SK-N-MC (cell line): ENCODE results near the gene APRT.

Experiments used
- DNase-seq: peaks from one replicate; pipeline ENCODE4 v3.0.0-alpha.2; 2011; ENCODE audit warnings: low read depth, low spot score
- H3K27ac ChIP-seq: fragments of 200-600 bp; sonication (generic); 2 replicates; pipeline ENCODE4 v1.5.1; 2016; ENCODE audit warnings: mixed run types
- H3K36me3 ChIP-seq: fragments of 200-600 bp; sonication (generic); 2 replicates; pipeline ENCODE4 v1.6.1; 2017; ENCODE audit warnings: antibody characterized with exemption, low read length, mixed read lengths; ENCODE audit not compliant: insufficient read depth
- H3K4me3 ChIP-seq: fragments of 200-600 bp; sonication (generic); 2 replicates; pipeline ENCODE4 v1.5.1; 2016
- H3K9ac ChIP-seq: fragments of 200-600 bp; sonication (generic); 2 replicates; pipeline ENCODE4 v1.8.0; 2017; ENCODE audit warnings: mixed run types, mixed read lengths; ENCODE audit not compliant: insufficient read length
- H3K9me3 ChIP-seq: fragments of 200-600 bp; sonication (generic); 2 replicates; pipeline ENCODE4 v1.6.1; 2017; ENCODE audit warnings: low read depth, mild to moderate bottlenecking, antibody characterized with exemption, low read length, moderate library complexity, mixed read lengths
- EZH2 ChIP-seq: fragments of 200-600 bp; sonication (generic); IDR thresholded peaks from one replicate; pipeline ENCODE4 v1.6.1; 2017; ENCODE audit warnings: antibody characterized with exemption
- FOXP2 ChIP-seq: optimal IDR thresholded peaks from 2 replicates; pipeline ENCODE3; 2011; ENCODE audit warnings: mild to moderate bottlenecking, moderate library complexity; ENCODE audit not compliant: insufficient read depth; ENCODE audit errors: extremely low read length, control extremely low read depth
- POLR2AphosphoS5 ChIP-seq: IDR thresholded peaks from 2 replicates; pipeline ENCODE4 v1.6.1; 2012; ENCODE audit warnings: mild to moderate bottlenecking, low read depth, low read length, borderline replicate concordance

The APRT gene, protein sequence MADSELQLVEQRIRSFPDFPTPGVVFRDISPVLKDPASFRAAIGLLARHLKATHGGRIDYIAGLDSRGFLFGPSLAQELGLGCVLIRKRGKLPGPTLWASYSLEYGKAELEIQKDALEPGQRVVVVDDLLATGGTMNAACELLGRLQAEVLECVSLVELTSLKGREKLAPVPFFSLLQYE

DNA sequence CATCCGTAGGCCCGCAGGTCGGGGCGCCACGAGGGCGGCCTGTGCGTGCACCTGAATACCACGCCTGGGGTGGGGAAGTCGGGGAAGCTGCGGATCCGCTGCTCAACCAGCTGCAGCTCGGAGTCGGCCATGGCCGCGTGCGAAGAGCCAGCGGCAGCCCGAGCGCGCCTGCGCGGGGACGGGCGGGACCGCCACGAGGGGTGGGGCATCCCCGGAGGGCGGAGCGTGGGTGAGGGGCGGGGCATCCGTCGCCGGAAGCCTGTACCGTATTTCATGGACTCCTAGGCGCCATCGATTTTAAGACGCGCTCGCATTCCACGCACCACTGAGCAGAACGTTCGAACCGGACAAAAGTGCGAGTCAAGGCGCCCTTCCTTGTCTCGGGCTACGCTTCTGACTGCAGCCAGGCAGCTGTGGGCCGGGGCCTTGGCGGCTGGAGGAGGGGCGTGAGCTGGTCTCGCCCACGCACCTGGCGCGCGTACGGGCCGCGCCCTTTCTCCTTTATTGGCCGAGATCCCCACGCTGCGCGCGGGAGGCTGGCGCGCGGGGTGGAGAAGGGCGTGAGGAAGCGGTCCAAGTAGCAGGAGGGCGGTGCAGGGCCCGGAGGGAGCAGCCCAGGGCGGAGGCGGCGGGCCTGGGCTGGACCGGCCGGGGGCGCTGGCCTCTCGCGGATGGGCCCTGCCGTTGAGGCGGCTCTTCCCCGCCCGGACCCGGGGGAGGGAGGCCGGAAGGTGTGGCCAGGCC lies at the start of gene APRT:
Gene APRT (minus strand): TSS at position 160 of the 744 bp plus-strand sequence. CDS start 29 bp downstream, at position 131.
- TF ChIP-seq EZH2: no peak
- TF ChIP-seq POLR2AphosphoS5: peak; percentile 66; the same call in 1 of the 2 replicates
- no peak for TF ChIP-seq FOXP2
- peak; percentile 22 for DNase-seq
- H3K27ac ChIP-seq: peak within 1 kb of the TSS; percentile 57

DNA sequence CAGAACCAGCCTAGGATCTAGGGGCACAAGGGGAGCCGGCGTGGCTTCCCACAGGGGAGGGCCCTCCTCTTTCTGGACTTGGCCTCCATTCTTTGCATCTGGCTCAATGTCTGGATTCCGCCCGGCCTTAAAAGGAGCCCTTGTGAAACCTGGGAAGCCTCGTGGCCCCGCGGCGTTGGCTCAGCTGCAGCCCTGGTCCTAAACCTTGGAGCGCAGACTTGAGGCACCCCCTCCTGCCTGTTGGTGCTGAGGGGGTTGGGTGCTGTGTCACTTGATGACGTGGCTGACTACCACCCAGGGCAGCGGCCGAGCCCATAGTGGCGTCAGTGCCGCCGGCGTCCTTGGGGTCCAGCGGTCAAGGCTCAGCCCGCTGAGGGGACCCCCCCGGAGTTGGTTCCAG lies 49.6 kb upstream of the APRT start:
- H3K4me3 ChIP-seq: no peak overlapping the region
- no peaks in the 10 kb centered on the region for H3K36me3 ChIP-seq
- H3K9me3 ChIP-seq: no peaks in the 10 kb centered on the region
- no peak overlapping the region for H3K27ac ChIP-seq
- no peak for DNase-seq
- TF ChIP-seq FOXP2: no peak
- no peak for TF ChIP-seq EZH2
- no peak for TF ChIP-seq POLR2AphosphoS5
- no peak overlapping the region for H3K9ac ChIP-seq

More for the DNA sequence above, at the start of gene APRT:
- Histone ChIP-seq H3K9me3 (no peaks in the 10 kb centered on the region), H3K4me3 (peak within 1 kb of the TSS; percentile 80), H3K36me3 (peaks cover 12% of the 10 kb centered on the region; the same call in 1 of the 2 replicates), H3K9ac (peak within 1 kb of the TSS; percentile 81)

DNA sequence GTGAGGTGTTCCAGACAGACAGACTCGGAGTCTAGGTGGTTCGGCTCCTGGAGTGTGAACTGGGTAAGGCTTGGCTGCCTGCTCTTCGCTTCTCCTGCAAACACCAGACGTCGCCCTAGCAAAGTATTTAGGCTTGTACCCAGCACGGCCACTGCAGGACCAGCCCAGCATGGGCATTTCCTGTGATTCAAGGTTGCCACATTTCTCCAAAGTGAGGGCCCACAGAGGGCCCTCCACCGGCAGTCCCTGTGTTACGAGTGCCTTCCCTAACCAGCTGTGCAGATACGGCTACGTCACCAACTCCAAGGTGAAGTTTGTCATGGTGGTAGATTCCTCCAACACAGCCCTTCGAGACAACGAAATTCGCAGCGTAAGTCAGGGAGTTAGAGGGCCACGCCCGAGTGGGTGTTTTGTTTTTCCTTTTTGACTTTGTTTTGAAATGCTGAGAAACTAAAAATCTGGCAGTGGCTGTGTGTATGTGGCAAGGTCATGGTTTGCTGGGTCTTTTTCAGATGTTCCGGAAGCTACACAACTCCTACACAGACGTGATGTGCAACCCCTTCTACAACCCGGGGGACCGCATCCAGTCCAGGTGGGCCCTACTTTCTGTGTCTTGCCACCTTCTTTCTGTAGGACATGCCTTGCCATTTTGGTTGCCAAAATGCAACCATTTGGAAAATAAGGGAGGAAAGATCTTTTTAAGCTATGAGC lies 47.8 kb upstream of the APRT start:
- DNase-seq: no peak

DNA sequence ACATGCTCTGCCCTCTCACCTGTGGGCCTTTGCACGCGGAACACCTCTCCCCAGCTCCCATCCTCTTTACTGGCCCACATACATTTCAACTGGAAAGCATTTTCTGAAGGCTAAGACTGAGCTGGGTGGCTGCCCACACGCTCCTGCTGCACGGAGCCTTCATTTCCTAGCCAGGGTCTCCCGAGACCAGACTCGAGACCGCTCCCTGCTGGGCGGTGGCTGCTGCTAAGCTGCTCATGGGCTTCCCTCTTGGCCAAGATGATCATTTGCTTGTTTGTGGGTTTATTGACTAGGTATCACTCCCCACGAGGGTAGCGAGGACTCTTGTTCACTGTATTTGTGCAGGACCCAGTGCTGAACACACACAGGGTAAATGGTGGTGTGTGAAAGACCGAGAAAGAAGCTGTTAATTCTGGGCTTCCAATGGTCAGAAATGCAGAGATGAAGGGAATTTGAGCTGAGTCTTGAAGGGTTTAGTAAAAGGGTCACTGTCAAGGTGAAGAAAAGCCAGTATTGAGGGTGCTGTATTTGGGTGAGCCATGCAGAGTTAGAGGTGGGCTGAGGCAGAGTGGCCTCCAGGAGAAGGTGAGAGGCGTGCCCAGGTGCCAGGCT lies 46.1 kb upstream of the APRT start:
- Histone ChIP-seq H3K36me3 (no peaks in the 10 kb centered on the region), H3K9ac (peak overlapping the region; percentile 76), H3K4me3 (peak overlapping the region; percentile 83), H3K27ac (no peak overlapping the region), H3K9me3 (no peaks in the 10 kb centered on the region)
- no peak for DNase-seq
- TF ChIP-seq EZH2: no peak
- TF ChIP-seq POLR2AphosphoS5: no peak
- no peak for TF ChIP-seq FOXP2

More for the DNA sequence above, 47.8 kb upstream of the APRT start:
- Histone ChIP-seq H3K4me3 (no peak overlapping the region), H3K9ac (no peak overlapping the region), H3K9me3 (no peaks in the 10 kb centered on the region), H3K27ac (no peak overlapping the region), H3K36me3 (no peaks in the 10 kb centered on the region)
- TF ChIP-seq EZH2: no peak
- TF ChIP-seq POLR2AphosphoS5: no peak
- no peak for TF ChIP-seq FOXP2

DNA sequence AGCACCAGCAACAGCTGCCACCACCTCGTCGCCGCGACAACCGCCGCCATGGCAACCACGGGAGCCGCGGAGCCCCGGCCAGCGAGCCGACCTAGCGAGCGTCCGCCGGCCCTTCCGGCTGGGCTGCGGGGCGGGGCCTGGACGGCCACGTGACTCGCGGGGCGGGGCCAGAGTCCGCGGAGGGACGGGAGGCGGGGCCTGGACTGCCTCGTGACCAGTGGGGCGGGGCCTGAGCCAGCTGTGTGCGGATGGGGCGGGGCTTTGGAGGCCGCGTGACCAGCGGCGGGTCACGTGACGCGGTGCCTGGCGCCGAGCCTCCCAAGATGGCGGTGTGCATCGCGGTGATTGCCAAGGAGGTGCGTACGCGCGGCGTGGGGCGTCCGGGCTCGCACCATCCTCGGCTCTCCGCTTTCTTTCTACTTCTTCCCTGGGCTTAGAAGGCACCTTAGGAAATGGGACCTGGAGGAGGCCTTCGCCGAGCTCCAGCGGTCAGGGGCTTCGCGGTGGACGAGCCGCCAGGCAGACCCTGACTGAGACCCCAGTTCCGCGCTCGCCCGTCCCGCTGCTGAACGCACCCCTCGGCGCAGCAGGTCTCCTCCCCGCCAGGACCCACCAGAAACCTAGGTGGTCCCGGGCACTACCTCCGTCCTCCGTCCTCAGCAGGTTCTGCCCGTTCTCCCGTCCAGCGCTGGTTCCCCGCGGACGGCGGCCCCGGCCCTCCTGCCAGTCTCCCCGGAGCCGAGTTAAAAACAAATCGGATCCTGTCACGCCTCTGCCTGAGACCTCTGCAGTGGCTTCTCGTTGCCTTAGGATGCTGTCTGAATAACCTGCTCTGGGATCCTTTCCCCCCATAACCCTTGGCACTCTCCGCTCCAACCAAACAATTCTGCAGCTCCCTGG lies 45.4 kb upstream of the APRT start, which contains the start of the genes GALNS and TRAPPC2L:
Gene GALNS (minus strand): TSS at position 120 of the 900 bp plus-strand sequence. CDS start 70 bp downstream, at position 50.
Gene TRAPPC2L (plus strand): TSS at position 300 of the 900 bp plus-strand sequence. CDS start 24 bp downstream, at position 324.
- no peaks in the 10 kb centered on the region for H3K36me3 ChIP-seq
- peak within 1 kb of the TSS; percentile 83 for H3K4me3 ChIP-seq
- H3K9ac ChIP-seq: peak within 1 kb of the TSS; percentile 76
- DNase-seq: peak; percentile 10
- H3K27ac ChIP-seq: no peak within 1 kb of the TSS
- H3K9me3 ChIP-seq: no peaks in the 10 kb centered on the region
- no peak for TF ChIP-seq EZH2
- no peak for TF ChIP-seq FOXP2
- peak; percentile 79 for TF ChIP-seq POLR2AphosphoS5

DNA sequence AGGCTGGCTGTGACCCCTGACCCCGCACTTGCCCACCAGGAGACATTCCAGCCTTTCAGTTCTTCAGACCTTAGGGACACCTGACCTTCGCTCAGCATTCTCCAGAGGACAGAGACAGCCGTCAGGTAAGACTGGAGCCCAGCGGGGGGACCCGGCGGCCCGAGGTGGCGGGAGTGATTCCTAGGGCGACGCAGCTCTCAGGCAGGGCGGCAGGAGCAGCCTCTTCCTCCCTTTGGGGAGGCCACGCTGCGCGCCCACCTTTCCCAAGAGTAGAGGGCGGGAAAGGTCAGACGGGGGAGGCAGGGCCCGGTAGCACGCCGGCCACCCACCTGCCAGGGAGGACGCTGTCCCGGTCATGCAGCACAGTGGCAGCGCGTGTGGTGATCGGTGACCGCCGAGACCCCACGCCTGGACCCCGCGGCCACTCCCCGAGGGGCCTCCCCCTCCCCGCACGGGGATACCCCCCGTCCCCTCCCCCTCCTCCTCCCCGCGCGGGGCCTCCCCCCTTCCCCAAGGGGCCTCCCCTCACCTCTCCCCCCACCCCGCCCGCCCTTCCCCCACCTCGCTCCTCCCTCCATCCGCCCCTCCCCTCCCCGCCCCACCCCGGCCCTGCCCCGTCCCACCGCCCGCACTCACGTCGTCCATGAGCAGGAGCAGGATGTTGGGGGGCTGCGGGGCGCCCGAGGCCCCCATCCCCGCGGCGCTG lies 44.5 kb upstream of the APRT start:
- no peaks in the 10 kb centered on the region for H3K9me3 ChIP-seq
- DNase-seq: no peak
- no peak overlapping the region for H3K27ac ChIP-seq
- no peak overlapping the region for H3K9ac ChIP-seq
- H3K4me3 ChIP-seq: peak overlapping the region; percentile 83
- TF ChIP-seq FOXP2: no peak
- no peak for TF ChIP-seq EZH2
- TF ChIP-seq POLR2AphosphoS5: no peak
- no peaks in the 10 kb centered on the region for H3K36me3 ChIP-seq
